Tibial artery (tissue), 4 donors: ENCODE measurements around the gene RET.

Experiments
- DNase-seq, 2 donors: peaks; one replicate each; pipeline ENCODE4 v3.0.0-alpha.2; 2019
- H3K27ac ChIP-seq, 2 donors: fragments of 200-600 bp; sonication (generic) in 1 of 2; 1 replicate in 1 of 2; 2 replicates in 1 of 2; pipeline ENCODE4 v1.5.1; 2018 to 2019; ENCODE audit warnings: mild to moderate bottlenecking in 1 of 2
- H3K27me3 ChIP-seq, 2 donors: fragments of 200-600 bp; sonication (generic) in 1 of 2; one replicate each; pipeline versions ENCODE4 v1.5.1 to v1.6.0; 2016 to 2019
- H3K36me3 ChIP-seq, 3 donors: fragments of 200-600 bp; sonication (generic) in 2 of 3; one replicate each; pipeline ENCODE4 v1.5.1; 2016 to 2019; ENCODE audit warnings: mild to moderate bottlenecking in 2 of 3
- H3K4me1 ChIP-seq, 4 donors: fragments of 200-600 bp; sonication (generic) in 2 of 4; 1 replicate in 3 of 4; 2 replicates in 1 of 4; pipeline ENCODE4 v1.5.1; 2016 to 2019
- H3K4me3 ChIP-seq, 2 donors: fragments of 200-600 bp; sonication (generic) in 1 of 2; 1 replicate in 1 of 2; 2 replicates in 1 of 2; pipeline ENCODE4 v1.5.1; 2018 to 2019; ENCODE audit warnings: mild to moderate bottlenecking in 2 of 2
- H3K9me3 ChIP-seq, 3 donors: fragments of 200-600 bp; sonication (generic) in 1 of 3; one replicate each; pipeline ENCODE4 v1.5.1; 2016 to 2019
- CTCF ChIP-seq, 2 experiments: fragments of 200-600 bp in 1 of 2; fragments of 450-650 bp in 1 of 2; IDR thresholded peaks; one replicate each; pipeline ENCODE4 v1.5.1; 2017 to 2019; ENCODE audit warnings: antibody characterized with exemption in 2 of 2, mild to moderate bottlenecking in 1 of 2, moderate library complexity in 1 of 2
- intact Hi-C: fragments of 100-400 bp; cut with DNase I; formaldehyde crosslinking; loops from one replicate; pipeline ENCODE4 v1.15.0; 2023; ENCODE audit warnings: low total_unique reads

The RET gene

GRCh38 chr10:43035800-43036199 is 41.1 kb upstream of the RET start:
- intact Hi-C loops = no loop called here
- DNase-seq = no peak
- no peaks in the 10 kb centered on the region for H3K36me3 ChIP-seq

GRCh38 chr10:43036481-43037428 is 40.1 kb upstream of the RET start:
- Histone ChIP-seq H3K9me3 (peaks cover 2 to 15% (median 4%) of the 10 kb centered on the region in 3 donors), H3K4me3 (no peak overlapping the region), H3K4me1 (no peaks in the 10 kb centered on the region), H3K27ac (no peak overlapping the region), H3K27me3 (no peaks in the 10 kb centered on the region), H3K36me3 (no peaks in the 10 kb centered on the region)
- DNase-seq = peak in 1 of 2 donors; percentile 54
- TF ChIP-seq CTCF (IDR thresholded peaks at IDR 0.05) = no peak
- intact Hi-C loops = no loop called here

More at GRCh38 chr10:43035800-43036199, 41.1 kb upstream of the RET start:
- H3K27me3 ChIP-seq = no peaks in the 10 kb centered on the region
- no peaks in the 10 kb centered on the region for H3K4me1 ChIP-seq
- peaks cover 2 to 16% (median 4%) of the 10 kb centered on the region in 3 donors for H3K9me3 ChIP-seq
- H3K27ac ChIP-seq = no peak overlapping the region
- no peak for TF ChIP-seq CTCF (IDR thresholded peaks at IDR 0.05)
- H3K4me3 ChIP-seq = no peak overlapping the region

- no peak for DNase-seq
- no peak overlapping the region for H3K27ac ChIP-seq
- no peaks in the 10 kb centered on the region for H3K27me3 ChIP-seq
- intact Hi-C loops = no loop called here
- H3K4me3 ChIP-seq = no peak overlapping the region
- TF ChIP-seq CTCF (IDR thresholded peaks at IDR 0.05) = no peak
- H3K4me1 ChIP-seq = no peaks in the 10 kb centered on the region
- H3K9me3 ChIP-seq = peaks cover 2 to 8% (median 4%) of the 10 kb centered on the region in 3 donors
- H3K36me3 ChIP-seq = no peaks in the 10 kb centered on the region
These were observed 39.4 kb upstream of the RET start for GRCh38 chr10:43037440-43037839.

GRCh38 chr10:43037942-43038782 is 38.7 kb upstream of the RET start:
- H3K4me1 ChIP-seq = no peaks in the 10 kb centered on the region
- no peak for DNase-seq
- H3K4me3 ChIP-seq = no peak overlapping the region
- no peaks in the 10 kb centered on the region for H3K36me3 ChIP-seq
- no peak for TF ChIP-seq CTCF (IDR thresholded peaks at IDR 0.05)
- intact Hi-C loops = no loop called here
- peaks cover 0 to 4% (median 2%) of the 10 kb centered on the region in 3 donors for H3K9me3 ChIP-seq
- no peak overlapping the region for H3K27ac ChIP-seq
- H3K27me3 ChIP-seq = no peaks in the 10 kb centered on the region

- Histone ChIP-seq H3K4me1 (no peaks in the 10 kb centered on the region), H3K4me3 (no peak overlapping the region), H3K27ac (no peak overlapping the region), H3K27me3 (no peaks in the 10 kb centered on the region), H3K36me3 (no peaks in the 10 kb centered on the region), H3K9me3 (no peaks in the 10 kb centered on the region)
- TF ChIP-seq CTCF (IDR thresholded peaks at IDR 0.05) = no peak
- peak in 1 of 2 donors; percentile 49 for DNase-seq
- intact Hi-C loops = no loop called here
These were observed 37.9 kb upstream of the RET start for GRCh38 chr10:43038783-43039623.
